Naive B cell (primary cell): Measurements from ENCODE around the gene PPARGC1A. TPM values are rescaled to one million over a fixed set of nuclear protein-coding genes. Genes with fewer than 3 reads are reported as not detected.

ENCODE experiments used
- ATAC-seq, 2 donors: fragments of 150-1000 bp; cut with Tn5 transposase; 2 replicates each; pipeline ENCODE4 v1.10.0; 2021; ENCODE audit warnings: low read depth in 2 of 2, mild to moderate bottlenecking in 2 of 2, moderate library complexity in 2 of 2
- DNase-seq: peaks from one replicate; pipeline ENCODE4 v3.0.0; 2022
- H3K27ac Mint-ChIP-seq, 6 donors: one replicate each; pipeline ENCODE4 v1.8.0; 2020 to 2022; ENCODE audit warnings: mild to moderate bottlenecking in 6 of 6, mixed read lengths in 6 of 6, moderate library complexity in 5 of 6, inconsistent platforms in 2 of 6
- H3K27me3 Mint-ChIP-seq, 3 donors: one replicate each; pipeline ENCODE4 v1.8.0; 2021 to 2022; ENCODE audit warnings: mixed read lengths in 3 of 3, mild to moderate bottlenecking in 1 of 3
- H3K36me3 Mint-ChIP-seq, 2 donors: one replicate each; pipeline ENCODE4 v1.8.0; 2020 to 2022; ENCODE audit warnings: mixed read lengths in 2 of 2, inconsistent platforms in 1 of 2, mild to moderate bottlenecking in 1 of 2
- H3K4me1 Mint-ChIP-seq, 3 donors: one replicate each; pipeline ENCODE4 v1.8.0; 2020 to 2022; ENCODE audit warnings: mixed read lengths in 3 of 3, inconsistent platforms in 1 of 3, mild to moderate bottlenecking in 1 of 3, moderate library complexity in 1 of 3
- H3K4me3 Mint-ChIP-seq, 8 donors: one replicate each; pipeline ENCODE4 v1.8.0; 2020 to 2022; ENCODE audit warnings: mild to moderate bottlenecking in 8 of 8, mixed read lengths in 8 of 8, moderate library complexity in 8 of 8, inconsistent platforms in 2 of 8
- H3K9me3 Mint-ChIP-seq, 7 donors: one replicate each; pipeline ENCODE4 v1.8.0; 2020 to 2022; ENCODE audit warnings: mixed read lengths in 7 of 7, mild to moderate bottlenecking in 5 of 7, inconsistent platforms in 2 of 7, moderate library complexity in 1 of 7
- polyA plus RNA-seq, 6 donors: library from polyadenylated mRNA; unstranded; fragments of 300-500 nt; fragmentation: Illumina TruSeq; gene quantifications; one replicate each; pipeline ENCODE4 v1.2.3, GENCODE V29; 2021; ENCODE audit warnings: low read depth in 6 of 6

The PPARGC1A gene
- polyA plus RNA-seq, 6 donors from 2014 or later = not detected

DNA sequence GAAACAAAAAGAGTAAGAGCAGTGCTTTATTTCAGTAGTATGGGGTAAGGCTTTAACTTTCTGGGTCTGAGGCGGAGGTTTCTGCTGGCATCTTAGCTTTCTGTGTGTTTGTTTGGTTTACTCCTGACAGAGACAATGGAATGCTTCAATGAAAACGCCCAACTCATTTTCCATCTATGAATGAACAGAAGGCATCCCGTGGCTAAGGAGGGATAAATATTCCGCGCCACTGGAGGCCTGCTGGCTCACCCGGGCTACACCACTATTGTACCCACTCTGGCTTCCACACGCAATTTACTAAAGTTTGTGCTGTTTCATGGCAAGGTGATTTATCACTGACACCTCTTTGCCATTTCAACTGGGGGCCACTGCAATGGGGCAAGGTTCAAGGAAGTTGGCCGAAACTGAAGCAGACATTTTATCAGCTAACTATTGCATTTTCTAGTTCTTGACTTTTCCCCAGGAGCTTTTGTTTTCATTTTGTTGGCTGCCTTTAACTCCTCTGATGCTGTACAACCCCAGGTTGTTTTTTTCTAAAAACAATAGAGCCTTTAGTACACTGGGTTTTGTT, 32.8 kb upstream of the PPARGC1A start:
- Mint-ChIP-seq H3K36me3 (no peaks in the 10 kb centered on the region), H3K9me3 (peaks cover 0 to 12% (median 0%) of the 10 kb centered on the region in 7 donors), H3K4me3 (no peak overlapping the region), H3K27ac (no peak overlapping the region), H3K4me1 (no peaks in the 10 kb centered on the region), H3K27me3 (no peaks in the 10 kb centered on the region)
- ATAC-seq (no peak), DNase-seq (no peak)

DNA sequence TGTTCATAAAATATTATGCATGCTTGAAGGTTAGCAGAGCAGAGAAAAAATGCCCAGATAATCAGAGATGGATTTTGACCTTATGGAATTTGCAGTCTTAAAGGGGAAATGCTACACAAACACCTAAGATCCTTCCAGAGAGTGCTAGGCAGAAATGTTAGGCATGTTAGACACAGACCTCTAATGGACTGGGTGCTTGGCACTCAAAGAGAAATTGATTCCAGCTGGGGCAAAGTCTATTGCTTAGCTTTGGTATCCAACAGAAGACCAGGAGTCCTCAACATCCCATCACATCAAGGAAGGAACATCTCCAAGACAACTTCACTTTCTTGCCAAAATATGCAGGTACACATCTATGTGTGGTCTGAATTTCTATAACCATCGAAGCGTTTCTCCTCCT, 32.2 kb upstream of the PPARGC1A start:
- Mint-ChIP-seq H3K36me3 (no peaks in the 10 kb centered on the region), H3K4me3 (no peak overlapping the region), H3K27ac (no peak overlapping the region), H3K4me1 (no peaks in the 10 kb centered on the region), H3K9me3 (peaks cover 0 to 12% (median 0%) of the 10 kb centered on the region in 7 donors), H3K27me3 (no peaks in the 10 kb centered on the region)
- ATAC-seq (no peak), DNase-seq (no peak)

DNA sequence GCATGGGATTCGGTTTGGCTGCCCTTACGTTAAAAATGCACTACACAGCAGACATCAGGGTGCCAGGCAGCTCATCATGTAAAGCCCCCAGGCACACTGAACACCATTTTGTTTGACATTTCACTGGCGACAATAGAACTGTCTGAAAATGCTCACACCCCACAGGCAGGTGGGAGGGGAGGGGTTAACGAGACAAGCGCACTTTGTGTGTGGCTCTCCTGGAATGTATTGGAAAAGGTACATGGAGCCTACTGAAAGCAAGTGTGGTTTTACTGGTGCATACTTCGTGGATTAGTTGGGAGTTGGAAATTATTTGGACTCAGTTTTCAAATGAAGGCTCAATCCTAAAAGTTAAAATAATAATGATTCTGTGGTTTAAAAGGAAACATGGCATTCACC, 31.6 kb upstream of the PPARGC1A start:
- Mint-ChIP-seq H3K36me3 (no peaks in the 10 kb centered on the region), H3K4me3 (no peak overlapping the region), H3K27me3 (no peaks in the 10 kb centered on the region), H3K9me3 (peaks cover 0 to 9% (median 0%) of the 10 kb centered on the region in 7 donors), H3K4me1 (no peaks in the 10 kb centered on the region), H3K27ac (no peak overlapping the region)
- DNase-seq (no peak), ATAC-seq (no peak)

DNA sequence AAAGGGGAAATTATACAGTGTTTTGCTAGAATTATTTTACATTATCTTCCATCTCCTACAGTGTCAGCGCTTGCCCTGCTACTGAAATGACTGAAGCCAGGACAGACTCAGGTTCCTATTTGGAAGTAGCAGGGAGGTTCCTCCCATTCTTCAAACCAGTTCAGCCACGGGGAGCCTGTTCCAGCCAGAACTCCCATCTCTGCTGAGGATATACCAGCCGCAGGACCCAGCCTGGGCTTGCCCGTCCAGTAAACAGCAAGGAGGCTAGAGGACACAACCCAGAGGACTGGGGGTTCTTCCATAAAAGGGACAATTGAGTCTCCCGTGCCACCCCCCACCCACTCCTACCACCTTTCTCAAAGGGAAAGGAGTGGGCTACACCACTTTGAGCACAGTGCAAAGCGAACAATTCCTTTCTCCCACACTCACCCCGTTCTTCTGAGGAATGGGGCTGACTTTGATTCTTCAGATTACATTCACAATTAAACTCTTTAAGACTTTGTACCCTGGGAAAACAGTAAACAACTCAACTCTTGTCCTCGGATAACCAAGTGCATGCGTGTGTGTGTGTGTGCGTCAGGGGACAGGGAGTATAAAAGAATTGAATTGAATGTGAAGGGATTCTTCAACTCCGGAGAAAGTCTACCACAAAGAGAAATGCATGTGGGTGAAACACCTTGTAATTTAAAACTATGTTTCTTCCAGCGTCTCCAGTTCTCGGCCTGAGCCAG, 31.0 kb upstream of the PPARGC1A start:
- ATAC-seq (no peak), DNase-seq (no peak)
- H3K36me3 Mint-ChIP-seq = no peaks in the 10 kb centered on the region
- no peak overlapping the region for H3K4me3 Mint-ChIP-seq
- H3K9me3 Mint-ChIP-seq = peaks cover 0 to 5% (median 0%) of the 10 kb centered on the region in 7 donors
- no peaks in the 10 kb centered on the region for H3K27me3 Mint-ChIP-seq
- H3K4me1 Mint-ChIP-seq = no peaks in the 10 kb centered on the region
- no peak overlapping the region for H3K27ac Mint-ChIP-seq

DNA sequence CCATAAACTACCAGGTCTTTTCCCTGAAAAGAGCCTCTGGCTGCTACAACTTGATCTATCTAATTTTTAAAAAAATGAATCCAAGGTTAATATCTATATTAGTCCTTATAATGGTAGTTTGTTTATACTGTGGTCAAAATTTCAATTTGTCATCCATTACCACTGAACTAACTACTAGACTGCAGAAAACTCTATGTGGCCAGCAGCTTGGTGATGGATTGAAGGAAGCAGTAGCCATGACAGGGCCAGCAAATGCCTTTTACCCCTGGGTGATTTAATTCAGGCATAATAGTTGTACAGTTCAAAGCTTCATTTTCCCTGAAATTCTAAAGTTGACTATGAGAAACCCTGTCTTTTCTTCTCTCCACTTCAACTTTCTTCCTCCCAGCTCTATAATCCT, 30.4 kb upstream of the PPARGC1A start:
- Mint-ChIP-seq H3K9me3 (peaks cover 0 to 5% (median 0%) of the 10 kb centered on the region in 7 donors), H3K4me3 (no peak overlapping the region), H3K4me1 (no peaks in the 10 kb centered on the region), H3K27me3 (no peaks in the 10 kb centered on the region), H3K36me3 (no peaks in the 10 kb centered on the region), H3K27ac (no peak overlapping the region)
- DNase-seq (no peak), ATAC-seq (no peak)

DNA sequence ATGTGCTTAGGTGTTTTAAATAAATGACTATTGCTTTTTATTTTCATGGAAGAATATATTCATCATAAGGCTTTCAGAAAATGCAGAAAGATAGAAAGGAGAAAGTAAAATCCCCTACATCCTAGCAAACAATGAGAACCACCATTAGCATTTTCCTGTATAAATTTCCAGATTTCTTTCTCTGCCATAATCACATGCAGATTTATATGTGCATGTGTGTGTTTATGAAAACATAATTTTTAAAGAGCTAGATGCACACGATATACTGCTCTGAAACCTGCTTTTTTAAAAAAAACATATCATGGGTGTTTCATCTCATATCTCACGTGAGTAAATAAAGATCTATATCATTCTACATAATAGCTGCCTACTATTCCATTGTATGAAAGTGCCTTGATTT, 26.4 kb upstream of the PPARGC1A start:
- H3K27ac Mint-ChIP-seq = no peak overlapping the region
- H3K27me3 Mint-ChIP-seq = no peaks in the 10 kb centered on the region
- H3K4me1 Mint-ChIP-seq = no peaks in the 10 kb centered on the region
- ATAC-seq (no peak), DNase-seq (no peak)
- H3K4me3 Mint-ChIP-seq = no peak overlapping the region
- H3K9me3 Mint-ChIP-seq = peaks cover 0 to 4% (median 0%) of the 10 kb centered on the region in 7 donors
- H3K36me3 Mint-ChIP-seq = no peaks in the 10 kb centered on the region

DNA sequence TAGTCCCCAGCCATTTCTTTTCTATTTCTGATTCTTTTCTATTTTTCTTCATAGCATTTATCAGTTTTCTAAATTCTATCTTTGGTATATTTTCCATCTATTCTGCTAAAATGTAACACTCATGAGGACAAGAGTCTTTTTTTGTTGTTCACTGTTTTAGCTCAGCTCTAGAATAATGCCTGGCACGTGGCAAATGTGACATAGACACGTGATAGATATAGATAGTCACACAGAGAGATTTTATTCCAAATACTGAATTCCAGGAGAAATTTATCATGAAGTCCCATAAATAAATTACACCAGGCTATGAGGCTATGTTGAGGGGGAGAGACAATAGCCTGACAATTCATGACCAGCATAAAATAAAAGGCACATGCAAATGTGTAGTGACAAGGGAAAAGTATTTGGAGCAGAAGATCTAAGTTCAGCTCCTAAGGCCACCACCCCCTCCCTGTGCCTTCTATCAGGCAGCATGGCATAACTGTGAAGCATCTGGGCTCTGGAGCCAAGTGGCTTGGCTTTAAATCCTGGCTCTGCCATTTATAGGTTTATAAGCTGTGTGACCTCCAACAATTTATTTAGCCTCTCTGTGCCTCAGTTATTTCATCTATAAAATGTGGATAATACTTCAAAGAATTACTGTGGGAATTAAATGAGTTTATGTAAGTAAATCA, 25.7 kb upstream of the PPARGC1A start:
- no peak for DNase-seq
- ATAC-seq = no peak
- no peak overlapping the region for H3K4me3 Mint-ChIP-seq
- no peaks in the 10 kb centered on the region for H3K36me3 Mint-ChIP-seq
- H3K4me1 Mint-ChIP-seq = no peaks in the 10 kb centered on the region
- H3K9me3 Mint-ChIP-seq = peaks cover 0 to 4% (median 0%) of the 10 kb centered on the region in 7 donors
- H3K27ac Mint-ChIP-seq = no peak overlapping the region
- H3K27me3 Mint-ChIP-seq = no peaks in the 10 kb centered on the region

DNA sequence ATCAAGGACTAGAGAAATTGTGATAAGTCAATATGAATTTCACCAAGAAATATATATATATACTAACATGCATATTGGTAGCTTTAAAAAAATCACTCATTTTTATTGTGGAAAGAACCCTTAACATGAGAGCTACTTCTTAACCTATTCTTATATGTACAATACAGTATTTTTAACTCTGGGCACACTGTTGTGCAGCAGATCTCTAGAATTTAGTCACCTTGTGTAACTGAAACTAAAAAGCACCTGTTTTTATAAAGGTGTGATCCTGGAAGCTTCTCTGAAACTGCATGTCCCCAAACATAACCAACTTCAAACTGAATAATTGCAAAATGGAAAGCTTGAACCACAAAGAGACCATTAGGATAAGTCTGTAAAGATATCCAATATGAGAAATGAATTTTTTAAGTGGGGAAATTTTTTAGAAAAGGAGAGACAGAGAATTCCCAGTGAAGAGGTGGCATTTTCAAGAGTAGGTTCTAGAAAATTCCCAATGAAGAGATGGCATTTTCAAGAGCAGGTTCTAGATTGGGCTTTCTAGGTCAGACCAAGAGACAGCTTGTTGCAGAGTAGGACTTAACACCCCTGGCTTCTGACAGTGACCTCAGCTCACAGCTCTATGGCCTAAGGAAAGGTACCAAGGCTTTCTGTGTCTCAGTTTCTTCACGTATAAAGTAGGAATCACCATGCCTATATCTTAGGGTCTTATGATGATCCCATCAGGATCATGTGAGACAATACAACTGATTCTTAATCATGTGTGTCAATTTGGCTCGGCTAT, 22.0 kb upstream of the PPARGC1A start:
- H3K9me3 Mint-ChIP-seq = peaks cover 0 to 3% (median 0%) of the 10 kb centered on the region in 7 donors
- H3K36me3 Mint-ChIP-seq = no peaks in the 10 kb centered on the region
- H3K4me3 Mint-ChIP-seq = no peak overlapping the region
- DNase-seq (no peak), ATAC-seq (no peak)
- H3K4me1 Mint-ChIP-seq = no peaks in the 10 kb centered on the region
- H3K27me3 Mint-ChIP-seq = no peaks in the 10 kb centered on the region
- no peak overlapping the region for H3K27ac Mint-ChIP-seq

DNA sequence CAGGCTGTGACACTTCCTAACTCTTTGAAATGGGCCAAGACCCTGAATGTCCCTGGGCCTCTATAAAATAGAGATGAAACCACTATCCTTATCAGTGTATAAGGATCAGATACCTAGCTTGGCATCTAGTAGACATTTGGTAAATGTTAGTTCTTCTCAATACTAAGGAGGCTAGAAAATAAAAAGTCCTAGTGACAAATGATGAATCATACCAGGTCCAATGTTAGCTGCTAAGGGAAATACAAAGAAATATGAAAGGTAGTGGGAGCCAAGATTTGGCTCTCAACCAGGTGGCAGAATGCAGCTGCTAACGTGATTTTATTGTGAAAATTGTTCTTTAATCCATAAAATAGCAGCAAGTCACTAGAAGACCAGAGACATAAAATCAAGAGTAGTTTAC, 19.8 kb upstream of the PPARGC1A start:
- Mint-ChIP-seq H3K4me1 (no peaks in the 10 kb centered on the region), H3K27ac (no peak overlapping the region), H3K9me3 (peaks cover 0 to 10% (median 0%) of the 10 kb centered on the region in 7 donors), H3K4me3 (no peak overlapping the region), H3K27me3 (no peaks in the 10 kb centered on the region), H3K36me3 (no peaks in the 10 kb centered on the region)
- DNase-seq = no peak
- ATAC-seq = no peak

DNA sequence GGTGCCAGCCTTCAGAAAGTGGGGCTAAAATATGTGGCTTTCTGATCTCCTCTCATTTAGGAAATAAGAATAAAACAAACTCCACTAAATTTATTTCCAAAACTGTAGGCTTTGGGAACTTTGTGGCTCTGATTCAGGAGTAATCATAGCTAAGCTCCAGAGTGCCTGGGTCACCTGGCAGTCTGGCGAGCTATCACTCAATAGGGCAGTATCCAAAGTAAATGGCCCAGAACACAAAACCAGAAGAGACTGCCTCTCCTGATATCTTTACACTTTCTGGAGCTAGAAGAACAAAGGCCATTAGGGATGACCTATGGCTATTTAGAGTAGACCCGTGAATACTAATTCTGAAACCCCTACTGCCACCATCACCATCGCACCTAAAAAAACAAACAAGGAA, 17.0 kb upstream of the PPARGC1A start:
- no peaks in the 10 kb centered on the region for H3K36me3 Mint-ChIP-seq
- DNase-seq (no peak), ATAC-seq (no peak)
- no peaks in the 10 kb centered on the region for H3K4me1 Mint-ChIP-seq
- H3K4me3 Mint-ChIP-seq = no peak overlapping the region
- peaks cover 0 to 10% (median 0%) of the 10 kb centered on the region in 7 donors for H3K9me3 Mint-ChIP-seq
- H3K27me3 Mint-ChIP-seq = no peaks in the 10 kb centered on the region
- H3K27ac Mint-ChIP-seq = no peak overlapping the region

DNA sequence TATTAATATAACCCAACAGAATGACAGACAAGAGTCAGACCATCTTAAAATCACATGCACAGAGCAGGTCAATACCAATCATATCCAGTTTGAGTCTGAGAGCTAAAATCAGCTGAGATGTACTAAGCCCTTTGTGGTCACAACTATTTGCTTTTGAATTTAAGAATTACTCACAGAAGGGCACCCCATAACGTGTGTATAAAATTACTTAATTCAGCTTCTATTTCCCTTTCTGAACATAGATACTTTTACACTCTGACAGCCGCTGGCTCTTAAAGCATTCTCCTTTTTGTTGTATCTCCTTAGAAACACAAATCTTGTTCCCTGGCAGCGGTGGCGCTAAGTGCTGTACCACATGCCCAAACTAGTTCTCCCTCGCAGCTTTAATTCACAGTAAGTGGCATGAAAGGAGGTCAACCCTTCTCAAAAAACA, 14.8 kb upstream of the PPARGC1A start:
- Mint-ChIP-seq H3K9me3 (peaks cover 0 to 10% (median 0%) of the 10 kb centered on the region in 7 donors), H3K4me1 (no peaks in the 10 kb centered on the region), H3K27ac (no peak overlapping the region), H3K4me3 (no peak overlapping the region), H3K36me3 (no peaks in the 10 kb centered on the region), H3K27me3 (no peaks in the 10 kb centered on the region)
- ATAC-seq (no peak), DNase-seq (no peak)

DNA sequence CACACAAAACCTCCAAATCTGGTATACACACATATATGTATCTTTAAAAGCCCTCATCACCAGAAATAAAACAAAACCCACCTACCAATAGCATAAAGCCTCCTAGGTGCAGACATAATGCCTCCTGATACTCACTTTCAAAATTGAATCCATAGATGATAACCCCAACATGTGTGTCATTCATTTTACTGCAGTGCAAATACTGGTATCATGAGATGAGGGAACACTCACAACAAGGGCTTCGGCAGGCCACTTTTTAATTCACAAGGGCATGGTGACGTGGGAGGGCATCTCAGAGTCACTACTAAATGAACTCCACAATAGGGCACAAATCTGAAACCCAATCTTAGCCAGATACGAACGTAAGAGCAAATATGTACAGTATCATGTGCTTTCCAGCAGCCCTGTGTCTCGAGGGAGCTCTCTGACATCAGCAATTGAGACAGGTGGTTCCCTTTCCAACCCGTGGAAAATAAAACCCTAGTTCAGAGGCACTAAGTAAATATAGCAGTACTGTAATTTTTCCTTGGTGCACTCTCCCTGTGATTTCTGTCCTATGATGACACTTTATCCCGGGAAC, 14.1 kb upstream of the PPARGC1A start:
- no peak for DNase-seq
- no peaks in the 10 kb centered on the region for H3K36me3 Mint-ChIP-seq
- H3K27me3 Mint-ChIP-seq = no peaks in the 10 kb centered on the region
- no peaks in the 10 kb centered on the region for H3K4me1 Mint-ChIP-seq
- no peak overlapping the region for H3K4me3 Mint-ChIP-seq
- no peak for ATAC-seq
- peaks cover 0 to 10% (median 0%) of the 10 kb centered on the region in 7 donors for H3K9me3 Mint-ChIP-seq
- no peak overlapping the region for H3K27ac Mint-ChIP-seq

DNA sequence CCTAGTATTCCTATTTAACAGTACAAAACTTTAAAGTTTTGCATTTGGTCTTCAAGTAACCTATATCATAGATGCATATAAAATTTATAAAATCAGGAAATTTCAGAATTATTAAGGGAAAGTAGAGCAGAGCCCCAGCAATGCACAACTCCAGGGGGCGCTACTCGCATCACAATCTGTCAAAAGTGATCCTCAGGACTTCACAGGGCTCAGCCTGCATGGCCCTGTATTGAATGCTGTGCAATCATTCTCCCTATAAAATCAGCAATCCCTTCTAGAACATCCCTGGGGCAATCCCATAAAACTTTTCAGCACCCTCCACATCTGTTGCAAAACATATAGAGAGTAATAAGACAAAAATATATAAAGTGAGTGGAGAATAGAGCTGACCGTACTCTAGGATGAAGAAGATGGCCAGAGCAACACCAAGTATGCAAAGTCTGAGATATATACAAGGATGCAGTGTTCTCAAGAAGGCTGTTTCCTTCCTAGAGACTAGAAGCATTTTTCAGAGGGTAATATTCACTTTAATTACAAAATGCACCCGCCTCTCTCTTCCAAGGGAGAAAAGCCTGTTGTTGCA, 12.5 kb upstream of the PPARGC1A start:
- H3K36me3 Mint-ChIP-seq = no peaks in the 10 kb centered on the region
- no peak overlapping the region for H3K27ac Mint-ChIP-seq
- H3K27me3 Mint-ChIP-seq = peaks cover 0 to 6% (median 0%) of the 10 kb centered on the region in 3 donors
- peaks cover 0 to 13% (median 2%) of the 10 kb centered on the region in 7 donors for H3K9me3 Mint-ChIP-seq
- no peak overlapping the region for H3K4me3 Mint-ChIP-seq
- H3K4me1 Mint-ChIP-seq = no peaks in the 10 kb centered on the region
- no peak for DNase-seq
- no peak for ATAC-seq
